Activated T-cell treated with anti-CD3 and anti-CD28 coated beads for 24 hours (primary cell): ENCODE measurements around the gene NEMF.
"Not testable (repeated sequence)": the region's sequence is repeated elsewhere in the genome, so short reads cannot be mapped to it uniquely, and the experiment has no call there.

Experiments used
- DNase-seq: peaks from one replicate; pipeline ENCODE4 v3.0.0-alpha.2; 2020; ENCODE audit warnings: low read depth

The NEMF gene

GRCh38 chr14:49879646-49880204 is 27.1 kb upstream of the NEMF start:
- peak; percentile 40 for DNase-seq

GRCh38 chr14:49876563-49877127 is 24.1 kb upstream of the NEMF start:
- no peak for DNase-seq

GRCh38 chr14:49875640-49876198 is 23.1 kb upstream of the NEMF start:
- DNase-seq, result no peak

GRCh38 chr14:49873548-49873947 is 21.0 kb upstream of the NEMF start:
- DNase-seq, result not testable (repeated sequence)

GRCh38 chr14:49870908-49871307 is 18.3 kb upstream of the NEMF start:
- DNase-seq, result no peak

GRCh38 chr14:49868720-49869114 is 16.1 kb upstream of the NEMF start:
- DNase-seq, result no peak

GRCh38 chr14:49867831-49868719 is 15.5 kb upstream of the NEMF start:
- peak; percentile 96 for DNase-seq

- DNase-seq, result peak; percentile 71
Measured at GRCh38 chr14:49865431-49865859, 12.9 kb upstream of the NEMF start.

- DNase-seq, result no peak
Measured at GRCh38 chr14:49863487-49864281, 11.1 kb upstream of the NEMF start.

- DNase-seq, result peak; percentile 86
Measured at GRCh38 chr14:49862089-49862673, 9.6 kb upstream of the NEMF start.

GRCh38 chr14:49861699-49862088 is 9.1 kb upstream of the NEMF start:
- peak; percentile 54 for DNase-seq

- DNase-seq, result no peak
Measured at GRCh38 chr14:49860988-49861698, 8.6 kb upstream of the NEMF start.

GRCh38 chr14:49858383-49858782 is 5.8 kb upstream of the NEMF start:
- DNase-seq, result no peak

- no peak for DNase-seq
Measured at GRCh38 chr14:49857427-49858003, 4.9 kb upstream of the NEMF start.

GRCh38 chr14:49853572-49854375 is 1.2 kb upstream of the NEMF start:
- peak; percentile 62 for DNase-seq

GRCh38 chr14:49853158-49853477 is 530 bp upstream of the NEMF start:
- no peak for DNase-seq

GRCh38 chr14:49851813-49852212 is 775 bp downstream of the NEMF start:
- DNase-seq, result no peak

- no peak for DNase-seq
Measured at GRCh38 chr14:49849213-49849847, 3.3 kb downstream of the NEMF start.

- DNase-seq, result no peak
Measured at GRCh38 chr14:49828640-49829039, 23.9 kb downstream of the NEMF start.
